ENCODE results near the gene MAGED4. TPM values are rescaled to one million over a fixed set of nuclear protein-coding genes. Genes with fewer than 3 reads are reported as not detected.
"Not testable (repeated sequence)": the region's sequence is repeated elsewhere in the genome, so short reads cannot be mapped to it uniquely, and the experiment has no call there.

MAGED4 gene, protein sequence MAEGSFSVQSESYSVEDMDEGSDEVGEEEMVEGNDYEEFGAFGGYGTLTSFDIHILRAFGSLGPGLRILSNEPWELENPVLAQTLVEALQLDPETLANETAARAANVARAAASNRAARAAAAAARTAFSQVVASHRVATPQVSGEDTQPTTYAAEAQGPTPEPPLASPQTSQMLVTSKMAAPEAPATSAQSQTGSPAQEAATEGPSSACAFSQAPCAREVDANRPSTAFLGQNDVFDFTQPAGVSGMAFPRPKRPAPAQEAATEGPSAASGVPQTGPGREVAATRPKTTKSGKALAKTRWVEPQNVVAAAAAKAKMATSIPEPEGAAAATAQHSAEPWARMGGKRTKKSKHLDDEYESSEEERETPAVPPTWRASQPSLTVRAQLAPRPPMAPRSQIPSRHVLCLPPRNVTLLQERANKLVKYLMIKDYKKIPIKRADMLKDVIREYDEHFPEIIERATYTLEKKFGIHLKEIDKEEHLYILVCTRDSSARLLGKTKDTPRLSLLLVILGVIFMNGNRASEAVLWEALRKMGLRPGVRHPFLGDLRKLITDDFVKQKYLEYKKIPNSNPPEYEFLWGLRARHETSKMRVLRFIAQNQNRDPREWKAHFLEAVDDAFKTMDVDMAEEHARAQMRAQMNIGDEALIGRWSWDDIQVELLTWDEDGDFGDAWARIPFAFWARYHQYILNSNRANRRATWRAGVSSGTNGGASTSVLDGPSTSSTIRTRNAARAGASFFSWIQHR
- total RNA-seq, result 0.40 TPM
- long read RNA-seq, partial matches to known transcripts, result 0 of 1 reads
- long read RNA-seq, other reads (novel, unspliced or antisense), result 1 of 1 reads

DNA sequence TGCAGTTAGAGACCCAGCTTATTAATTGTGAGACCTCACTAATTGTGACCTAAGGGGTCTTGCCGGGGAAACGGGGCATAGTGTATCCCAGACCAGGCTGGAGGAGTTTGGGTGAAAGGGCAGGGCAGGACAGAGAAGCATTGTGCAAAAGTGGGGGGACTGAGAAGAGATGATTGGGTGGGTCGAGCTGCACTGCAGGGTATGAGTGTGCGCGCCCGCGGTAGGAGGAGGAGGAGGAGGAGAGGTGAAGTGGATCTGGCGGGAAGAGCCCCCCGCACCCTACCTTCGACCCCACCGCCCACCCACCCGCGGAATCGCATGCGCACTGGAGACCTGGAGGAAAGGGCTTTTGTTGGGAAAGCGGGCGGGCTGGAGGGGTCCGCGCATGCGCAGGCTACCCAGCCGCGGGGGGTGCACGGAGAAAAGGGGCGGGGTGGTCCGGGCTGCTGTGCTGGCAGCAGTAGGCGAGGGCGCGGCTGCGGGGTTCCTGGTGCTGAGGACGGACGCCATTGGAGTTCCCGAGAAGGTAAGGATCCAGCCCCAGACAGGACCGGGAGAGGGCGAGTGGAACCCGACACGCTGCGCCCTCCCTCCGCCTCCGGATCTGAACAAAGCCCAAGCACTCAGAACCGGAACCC lies at the start of gene MAGED4:
MAGED4 (plus strand) TSS at position 449 of the 638 bp plus-strand sequence. CDS start 1,035 bp downstream, outside the sequence.
- DNase-seq (ENCODE audit: low spot score); intact Hi-C loops (cut with DNase I): not testable (repeated sequence)

DNA sequence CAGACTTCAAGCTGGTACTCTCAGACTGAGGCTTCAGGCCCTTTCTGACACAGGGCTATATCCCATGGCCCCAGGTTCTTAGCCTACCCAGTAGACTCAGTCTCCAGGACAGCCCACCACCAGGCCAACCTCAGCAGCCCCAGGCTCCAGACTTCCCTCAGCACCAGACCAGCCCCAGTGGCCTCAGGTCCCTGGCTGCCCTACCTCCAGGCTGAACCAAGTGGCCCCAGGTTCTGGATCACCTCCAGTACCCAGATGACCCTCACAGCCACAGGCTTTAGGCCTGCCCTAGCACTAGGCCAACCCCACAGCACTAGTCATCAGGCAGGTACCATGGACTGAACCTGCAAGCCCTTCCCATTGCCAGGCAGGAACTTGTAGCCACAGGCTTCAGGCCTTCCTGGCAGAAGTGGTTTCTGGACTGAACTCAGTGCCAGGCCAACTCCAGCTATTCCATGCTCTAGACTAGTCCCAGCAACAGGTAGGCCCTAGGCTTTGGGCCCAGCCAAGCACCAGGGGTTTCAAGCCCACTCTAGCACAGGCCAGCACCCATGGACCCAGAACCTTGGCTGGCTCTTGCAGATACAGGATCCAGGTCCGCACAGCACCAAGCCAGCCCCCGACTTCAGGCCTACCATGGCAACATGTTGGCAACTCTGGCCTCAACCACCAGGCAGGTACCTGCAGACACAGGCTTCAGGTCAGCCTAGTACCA lies 45.7 kb upstream of the MAGED4 start:
- no peak for DNase-seq (ENCODE audit: low spot score)
- intact Hi-C loops (cut with DNase I), result no loop called here

GRCh38 chrX:52139545-52139895 lies 45.2 kb upstream of the MAGED4 start:
- intact Hi-C loops (cut with DNase I), result no loop called here
- DNase-seq (ENCODE audit: low spot score), result no peak

DNA sequence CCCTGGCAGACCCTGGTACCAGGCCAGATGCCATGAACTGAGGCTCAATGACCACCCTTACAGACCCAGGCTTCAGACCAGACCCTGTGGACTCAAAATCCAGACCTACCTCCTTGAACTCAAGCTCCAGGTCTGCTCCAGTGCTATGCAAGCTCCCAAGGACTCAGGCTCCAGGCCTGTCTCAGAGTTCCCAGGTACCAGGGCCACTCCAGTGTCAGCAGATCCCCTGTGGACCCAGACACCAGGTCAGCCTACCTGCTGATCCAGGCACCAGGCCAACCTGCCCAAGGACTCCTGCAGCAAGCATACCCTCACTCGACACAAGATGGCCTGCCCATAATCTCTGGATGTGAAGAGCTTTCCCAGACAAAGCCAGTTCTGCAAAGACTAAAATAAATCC lies 44.7 kb upstream of the MAGED4 start:
- no peak for DNase-seq (ENCODE audit: low spot score)
- intact Hi-C loops (cut with DNase I), result no loop called here

DNA sequence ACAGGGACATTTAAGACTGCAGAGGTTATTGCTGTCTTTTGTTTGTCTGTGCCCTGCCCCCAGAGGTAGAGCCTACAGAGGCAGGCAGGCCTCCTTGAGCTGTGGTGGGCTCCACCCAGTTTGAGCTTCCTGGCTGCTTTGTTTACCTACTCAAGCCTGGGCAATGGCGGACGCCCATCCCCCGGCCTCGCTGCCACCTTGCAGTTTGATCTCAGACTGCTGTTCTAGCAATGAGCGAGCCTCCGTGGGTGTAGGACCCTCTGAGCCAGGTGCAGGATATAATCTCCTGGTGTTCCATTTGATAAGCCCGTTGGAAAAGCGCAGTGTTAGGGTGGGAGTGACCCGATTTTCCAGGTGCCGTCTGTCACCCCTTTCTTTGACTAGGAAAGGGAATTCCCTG lies 34.0 kb upstream of the MAGED4 start:
- DNase-seq (ENCODE audit: low spot score); intact Hi-C loops (cut with DNase I): not testable (repeated sequence)

DNA sequence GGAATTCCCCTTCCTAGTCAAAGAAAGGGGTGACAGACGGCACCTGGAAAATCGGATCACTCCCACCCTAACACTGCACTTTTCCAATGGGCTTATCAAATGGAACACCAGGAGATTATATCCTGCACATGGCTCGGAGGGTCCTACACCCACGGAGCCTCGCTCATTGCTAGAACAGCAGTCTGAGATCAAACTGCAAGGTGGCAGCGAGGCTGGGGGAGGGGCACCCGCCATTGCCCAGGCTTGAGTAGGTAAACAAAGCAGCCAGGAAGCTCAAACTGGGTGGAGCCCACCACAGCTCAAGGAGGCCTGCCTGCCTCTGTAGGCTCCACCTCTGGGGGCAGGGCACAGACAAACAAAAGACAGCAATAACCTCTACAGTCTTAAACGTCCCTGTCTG lies 24.5 kb upstream of the MAGED4 start:
- intact Hi-C loops (cut with DNase I); DNase-seq (ENCODE audit: low spot score): not testable (repeated sequence)

DNA sequence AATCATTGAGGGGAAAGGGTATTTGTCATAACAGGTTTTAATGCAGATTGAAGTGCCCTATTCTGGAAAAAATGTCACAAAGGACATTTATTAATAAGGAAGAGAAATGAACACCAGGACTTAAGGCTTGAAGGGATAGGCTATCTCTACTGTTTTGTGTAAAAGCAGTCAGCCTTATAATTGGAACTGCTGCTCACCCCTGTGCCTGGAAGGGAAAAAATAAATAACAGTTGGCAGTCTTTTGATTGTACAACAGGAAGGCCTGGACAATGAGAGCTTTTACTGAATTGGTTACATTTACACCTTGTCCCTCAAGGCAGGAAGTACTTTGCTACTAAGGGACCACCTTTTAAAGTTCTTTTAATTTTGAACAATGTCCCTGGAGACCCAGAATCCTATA lies 17.8 kb upstream of the MAGED4 start:
- intact Hi-C loops (cut with DNase I), result no loop called here
- no peak for DNase-seq (ENCODE audit: low spot score)

DNA sequence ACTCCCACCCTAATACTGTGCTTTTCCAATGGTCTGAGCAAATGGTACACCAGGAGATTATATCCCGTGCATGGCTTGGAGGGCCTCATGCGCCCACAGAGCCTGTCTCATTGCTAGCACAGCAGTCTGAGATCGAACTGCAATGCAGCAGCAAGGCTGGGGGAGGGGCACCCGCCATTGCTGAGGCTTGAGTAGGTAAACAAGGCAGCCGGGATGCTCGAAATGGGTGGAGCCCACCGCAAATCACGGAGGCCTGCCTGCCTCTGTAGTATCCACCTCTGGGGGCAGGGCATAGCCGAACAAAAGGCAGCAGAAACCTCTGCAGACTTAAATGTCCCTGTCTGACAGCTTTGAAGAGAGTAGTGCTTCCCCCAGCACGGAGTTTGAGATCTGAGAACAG lies 13.6 kb upstream of the MAGED4 start:
- intact Hi-C loops (cut with DNase I); DNase-seq (ENCODE audit: low spot score): not testable (repeated sequence)

- DNase-seq (ENCODE audit: low spot score); intact Hi-C loops (cut with DNase I): not testable (repeated sequence)
Measured at GRCh38 chrX:52185078-52185453, 378 bp downstream of the MAGED4 start.

GRCh38 chrX:52211405-52211804 lies 26.7 kb downstream of the MAGED4 start:
- DNase-seq (ENCODE audit: low spot score); intact Hi-C loops (cut with DNase I): not testable (repeated sequence)

DNA sequence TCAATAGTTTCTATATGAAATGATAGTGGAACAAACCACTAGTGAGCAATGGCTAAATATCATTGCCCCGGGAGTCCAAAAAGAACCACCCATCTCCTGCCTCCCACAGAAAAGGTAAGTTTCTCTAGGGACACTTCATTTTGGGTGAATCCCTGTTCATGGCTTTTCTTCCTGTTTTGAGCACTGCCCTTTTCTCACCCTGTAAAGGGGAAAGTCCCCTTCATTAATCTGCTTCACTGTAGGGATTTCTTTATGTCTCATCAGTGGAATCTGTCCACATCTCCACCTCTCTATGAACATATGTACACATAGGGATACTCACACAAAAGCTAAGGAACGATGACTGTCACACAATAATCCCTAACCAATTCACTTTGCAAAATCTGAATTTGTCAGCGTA lies 28.6 kb downstream of the MAGED4 start:
- intact Hi-C loops (cut with DNase I), result no loop called here
- no peak for DNase-seq (ENCODE audit: low spot score)

DNA sequence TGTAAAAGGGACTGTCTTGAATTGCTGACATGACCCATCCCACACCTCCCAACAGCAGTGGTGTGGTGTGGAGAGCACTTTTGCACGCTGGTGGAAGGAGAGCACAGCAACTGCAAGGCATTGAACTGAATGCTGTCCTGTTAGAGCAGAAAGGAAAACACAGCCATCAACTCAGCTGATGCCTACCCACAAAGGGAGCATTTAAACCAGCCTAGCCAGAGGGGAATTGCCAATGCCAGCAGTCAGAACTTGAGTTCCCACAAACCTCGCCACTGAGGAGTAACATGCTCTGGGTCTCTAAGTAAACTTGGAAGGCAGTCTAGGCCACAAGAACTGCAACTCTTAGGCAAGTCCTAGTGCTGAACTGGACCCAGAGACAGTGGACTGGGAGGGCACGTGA lies 31.9 kb downstream of the MAGED4 start:
- DNase-seq (ENCODE audit: low spot score), result no peak
- intact Hi-C loops (cut with DNase I), result no loop called here

DNA sequence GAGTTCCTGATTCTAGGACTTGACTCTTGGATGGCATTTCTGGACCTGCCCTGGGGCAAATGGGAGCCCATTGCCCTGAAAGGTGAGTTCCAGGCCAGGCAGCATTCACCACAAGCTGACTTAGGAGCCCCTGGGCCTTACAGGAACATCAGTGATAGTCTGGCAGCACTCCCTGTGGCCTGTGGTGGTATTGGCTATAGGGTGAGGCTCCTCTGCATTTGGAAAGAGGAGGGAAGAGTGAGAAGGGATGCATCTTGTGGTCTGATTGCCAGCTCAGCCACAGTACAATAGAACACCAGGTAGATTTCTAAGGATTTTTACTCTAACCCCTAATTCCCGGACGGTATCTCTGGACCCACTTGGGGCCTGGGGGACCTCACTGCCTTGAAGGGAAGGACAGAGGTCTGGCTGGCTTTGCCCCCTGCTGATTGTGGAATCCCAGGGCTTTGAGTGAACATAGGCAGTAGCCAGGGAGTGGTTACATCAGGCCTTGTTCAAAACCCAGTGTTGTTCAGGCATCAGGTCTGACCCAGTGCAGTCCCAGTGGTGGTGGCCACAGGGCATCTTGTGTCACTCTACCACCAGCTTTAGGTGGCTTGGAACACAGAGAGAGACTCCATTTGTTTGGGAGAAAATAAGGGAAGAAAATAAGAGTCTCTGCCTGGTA lies 32.9 kb downstream of the MAGED4 start:
- intact Hi-C loops (cut with DNase I), result no loop called here
- DNase-seq (ENCODE audit: low spot score), result no peak

DNA sequence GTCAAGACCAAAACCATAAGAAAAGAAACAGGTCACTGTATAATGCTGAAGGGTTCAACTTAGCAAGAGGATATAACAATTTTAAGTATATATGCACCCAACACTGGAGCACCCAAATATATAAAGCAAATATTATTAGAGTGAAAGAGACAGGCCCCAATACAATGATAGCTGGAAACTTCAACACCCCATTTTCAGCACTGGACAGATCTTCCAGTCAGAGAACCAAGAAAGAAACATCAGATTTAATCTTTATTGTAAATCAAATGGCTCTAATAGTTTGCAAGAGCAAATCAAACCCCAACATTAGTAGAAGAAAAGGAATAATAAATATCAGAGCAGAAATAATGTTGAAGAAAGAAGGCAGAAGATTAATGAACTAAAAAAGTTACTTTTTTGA lies 36.2 kb downstream of the MAGED4 start:
- intact Hi-C loops (cut with DNase I), result no loop called here
- DNase-seq (ENCODE audit: low spot score), result no peak

Other genes starting within 250 kb of the MAGED4 start
- gene MAGED4B, start 115.7 kb upstream of the MAGED4 start, total RNA-seq, result 1.5 TPM
- not detected for gene XAGE2, start 184.1 kb downstream of the MAGED4 start, total RNA-seq

All from cardiac septum (tissue), 1 donor.